ENCODE data around the gene MYLK2.

GRCh38 chr20:31844737-31845299, 25.7 kb downstream of the MYLK2 start:
- TF ChIP-seq CTCF (IDR thresholded peaks at IDR 0.05): no peak
- no peak for TF ChIP-seq EP300 (IDR thresholded peaks at IDR 0.05)
- no peak for TF ChIP-seq POLR2AphosphoS5 (IDR thresholded peaks at IDR 0.05)
- no peak for TF ChIP-seq POLR2A (IDR thresholded peaks at IDR 0.05; ENCODE audit: low read depth)

All from esophagus muscularis mucosa (tissue), 4 donors.